B cell (primary cell): ENCODE data around the gene AQP3.

Experiments
- CTCF ChIP-seq: fragments of 200-600 bp; IDR thresholded peaks from one replicate; pipeline ENCODE4 v1.8.0; 2022; ENCODE audit warnings: antibody characterized with exemption, mild to moderate bottlenecking
- EZH2 ChIP-seq: IDR thresholded peaks from 2 replicates; pipeline ENCODE4 v1.6.1; 2012; ENCODE audit warnings: borderline replicate concordance, low read depth, mild to moderate bottlenecking, moderate library complexity, low read length; ENCODE audit not compliant: insufficient read depth, poor library complexity, severe bottlenecking

GRCh38 chr9:33449715-33450114 lies 2.3 kb upstream of the AQP3 start:
- TF ChIP-seq CTCF (no peak), EZH2 (no peak)
